ENCODE measurements around the gene PANK4.

GRCh38 chr1:2462819-2463218, 63.6 kb downstream of the PANK4 start:
- no peak for TF ChIP-seq CTCF (IDR thresholded peaks at IDR 0.05; ENCODE audit: poor library complexity)
- TF ChIP-seq EZH2 (IDR thresholded peaks at IDR 0.05; ENCODE audit: borderline replicate concordance) = no peak
